Measurements from ENCODE around the gene PLEKHJ1. TPM values are rescaled to one million over a fixed set of nuclear protein-coding genes. Genes with fewer than 3 reads are reported as not detected.
A peak's percentile ranks its signal among the peaks of the same experiment; 100 is the strongest.

The PLEKHJ1 gene
- total and polyA plus RNA-seq, 9 of the 15 experiments (the other 6 are each of a cell fraction or from before 2014, with no cell fraction given): 1.5 to 188 (median 63.9) TPM

GRCh38 chr19:2210987-2211740 is 25.0 kb downstream of the PLEKHJ1 start:
- Histone ChIP-seq H3K27ac (ENCODE audit: extremely low read depth, low read depth, low read length) (no peak overlapping the region; the same call in 2 of the 3 replicates), H3K9me3 (replicated peaks; ENCODE audit: control insufficient read depth, insufficient read depth, low read depth, low read length) (no peaks in the 10 kb centered on the region), H4K20me1 (replicated peaks; ENCODE audit: control insufficient read depth, insufficient read depth, low read length) (0 out of 2 replicates have a peak, but pooled peaks cover 9% of the 10 kb centered on the region), H3K79me2 (ENCODE audit: control insufficient read depth, insufficient read depth, low read length) (no peaks in the 10 kb centered on the region), H2AFZ (ENCODE audit: low read depth, low read length) (no peak overlapping the region), H3K4me3 (no peak overlapping the region), H3K4me1 (replicated peaks in 1 of 2; ENCODE audit: control insufficient read depth in 2 of 2, insufficient read depth in 2 of 2, low read length in 2 of 2) (peaks cover 0 to 58% of the 10 kb centered on the region in 2 experiments; a peak in 3 of 5 replicates), H3K9ac (ENCODE audit: insufficient read depth in 1 of 2, low read depth in 2 of 2, low read length in 2 of 2) (peak overlapping the region in 1 of 2 experiments; percentile 68; a peak in 2 of 4 replicates), H3K9me1 (ENCODE audit: control insufficient read depth, insufficient read depth, low read length) (no peaks in the 10 kb centered on the region), H3K27me3 (ENCODE audit: control insufficient read depth in 2 of 2, insufficient read depth in 2 of 2, low read length in 2 of 2) (no peaks in the 10 kb centered on the region), H3K4me2 (ENCODE audit: insufficient read depth, low read length) (no peak overlapping the region), H3K36me3 (ENCODE audit: control insufficient read depth, insufficient read depth, low read length) (peaks cover 98% of the 10 kb centered on the region; the same call in 2 of the 3 replicates)
- ChIA-PET POLR2A (interaction anchor here (0.6 kb wide), 1 partner anchor 316 kb away, joined by 3 read pairs; no protein-coding TSS in a partner anchor), CTCF (ENCODE audit: low intra/inter-chr PET ratio) (no interaction called here)
- no peak for FAIRE-seq
- in situ Hi-C loops (cut with MboI) (no loop called here), intact Hi-C loops (cut with micrococcal nuclease) (no loop called here)
- no peak for ATAC-seq
- TF ChIP-seq RBM22 (IDR thresholded peaks at IDR 0.05; ENCODE audit: low read depth, low read length, poor library complexity, severe bottlenecking) (peak; percentile 80), TEAD4 (IDR thresholded peaks at IDR 0.05; ENCODE audit: low read length) (no peak), TEAD4 (CRISPR knock-in tag; IDR thresholded peaks at IDR 0.05; ENCODE audit: borderline replicate concordance) (no peak), POLR2G (IDR thresholded peaks at IDR 0.05; ENCODE audit: low read depth, low read length) (0 out of 2 replicates have a peak, but pooled peaks have one; percentile 30)
- no TSS peak for BruUV-seq (replicated peaks)
- 96% methylated on average over 26 of the region's 33 CpGs for WGBS (ENCODE audit: insufficient coverage, low coverage, missing lambda C conversion rate)
- no peak for DNase-seq (ENCODE audit: extremely low read depth in 1 of 4, low spot score in 3 of 4)

GRCh38 chr19:2210206-2210605 is 25.9 kb downstream of the PLEKHJ1 start:
- no peak for ATAC-seq
- TF ChIP-seq ZBTB33 (CRISPR knock-in tag; IDR thresholded peaks at IDR 0.05): 0 out of 2 replicates have a peak, but pooled peaks have one; percentile 10
- TF ChIP-seq RNF2 (IDR thresholded peaks at IDR 0.05): no peak
- TF ChIP-seq POLR2G (IDR thresholded peaks at IDR 0.05; ENCODE audit: low read depth, low read length): peak; percentile 29; the same call in 1 of the 2 replicates
- TF ChIP-seq ZNF253 (CRISPR knock-in tag; conservative IDR thresholded peaks at IDR 0.05): no peak
- TF ChIP-seq ETS1 (conservative IDR thresholded peaks at IDR 0.05; ENCODE audit: control insufficient read depth, low read depth, low read length): no peak
- Histone ChIP-seq H3K9me3 (replicated peaks; ENCODE audit: control insufficient read depth, insufficient read depth, low read depth, low read length) (no peaks in the 10 kb centered on the region), H3K4me1 (replicated peaks in 1 of 2; ENCODE audit: control insufficient read depth in 2 of 2, insufficient read depth in 2 of 2, low read length in 2 of 2) (peaks cover 0 to 55% of the 10 kb centered on the region in 2 experiments; a peak in 3 of 5 replicates), H4K20me1 (replicated peaks; ENCODE audit: control insufficient read depth, insufficient read depth, low read length) (0 out of 2 replicates have a peak, but pooled peaks cover 9% of the 10 kb centered on the region), H3K36me3 (ENCODE audit: control insufficient read depth, insufficient read depth, low read length) (peaks cover 96% of the 10 kb centered on the region; the same call in 2 of the 3 replicates), H3K4me2 (ENCODE audit: insufficient read depth, low read length) (no peak overlapping the region), H3K79me2 (ENCODE audit: control insufficient read depth, insufficient read depth, low read length) (0 out of 3 replicates have a peak, but pooled peaks cover 2% of the 10 kb centered on the region), H3K9me1 (ENCODE audit: control insufficient read depth, insufficient read depth, low read length) (no peaks in the 10 kb centered on the region), H3K4me3 (no peak overlapping the region), H3K9ac (ENCODE audit: insufficient read depth in 1 of 2, low read depth in 2 of 2, low read length in 2 of 2) (no peak overlapping the region), H3K27me3 (ENCODE audit: control insufficient read depth in 2 of 2, insufficient read depth in 2 of 2, low read length in 2 of 2) (no peaks in the 10 kb centered on the region), H3K27ac (ENCODE audit: extremely low read depth, low read depth, low read length) (no peak overlapping the region), H2AFZ (ENCODE audit: low read depth, low read length) (no peak overlapping the region)
- no peak for FAIRE-seq
- 99% methylated on average over 9 of the region's 21 CpGs for WGBS (ENCODE audit: insufficient coverage, low coverage, missing lambda C conversion rate)
- intact Hi-C loops (cut with micrococcal nuclease) (no loop called here), in situ Hi-C loops (cut with MboI) (no loop called here)
- ChIA-PET CTCF (ENCODE audit: low intra/inter-chr PET ratio) (no interaction called here), POLR2A (no interaction called here)
- no peak for DNase-seq (ENCODE audit: extremely low read depth in 1 of 4, low spot score in 3 of 4)
- no TSS peak for BruUV-seq (replicated peaks)

Measured in K562 (cell line).